Heart left ventricle (tissue), 16 donors: ENCODE data around the gene ATG2A. TPM values are rescaled to one million over a fixed set of nuclear protein-coding genes. Genes with fewer than 3 reads are reported as not detected.
A peak's percentile ranks its signal among the peaks of the same experiment; 100 is the strongest.

Experiments used
- ATAC-seq, 4 donors: fragments of 200-7000 bp; cut with Tn5 transposase; one replicate each; pipeline ENCODE4 v1.9.1; 2020 to 2022; ENCODE audit warnings: moderate library complexity in 4 of 4, mild to moderate bottlenecking in 3 of 4, moderate number of reproducible peaks in 1 of 4
- DNase-seq, 5 donors: peaks; one replicate each; pipeline ENCODE4 v3.0.0-alpha.2; 2020
- H3K27ac ChIP-seq, 12 donors: fragments of 200-600 bp; sonication (generic) in 4 of 12; one replicate each; pipeline versions ENCODE4 v1.5.0 to v1.8.0; 2016 to 2022; ENCODE audit warnings: mild to moderate bottlenecking in 2 of 12
- H3K27me3 ChIP-seq, 9 donors: fragments of 200-600 bp; sonication (generic) in 2 of 9; one replicate each; pipeline versions ENCODE4 v1.5.1 to v1.8.0; 2016 to 2022; ENCODE audit warnings: mild to moderate bottlenecking in 3 of 9
- H3K36me3 ChIP-seq, 9 donors: fragments of 200-600 bp; sonication (generic) in 2 of 9; one replicate each; pipeline versions ENCODE4 v1.5.0 to v1.8.0; 2018 to 2022; ENCODE audit warnings: mild to moderate bottlenecking in 2 of 9
- H3K4me1 ChIP-seq, 12 donors: fragments of 200-600 bp; sonication (generic) in 4 of 12; one replicate each; pipeline versions ENCODE4 v1.5.0 to v1.8.0; 2016 to 2022; ENCODE audit warnings: mild to moderate bottlenecking in 3 of 12
- H3K4me3 ChIP-seq, 12 donors: fragments of 200-600 bp; sonication (generic) in 4 of 12; one replicate each; pipeline versions ENCODE4 v1.5.0 to v1.8.0; 2017 to 2022; ENCODE audit warnings: mild to moderate bottlenecking in 9 of 12, moderate library complexity in 4 of 12
- H3K9me3 ChIP-seq, 12 donors: fragments of 200-600 bp; sonication (generic) in 4 of 12; one replicate each; pipeline versions ENCODE4 v1.5.0 to v1.8.0; 2016 to 2022; ENCODE audit warnings: mild to moderate bottlenecking in 1 of 12
- POLR2A ChIP-seq, 2 donors: fragments of 450-650 bp; IDR thresholded peaks; one replicate each; pipeline ENCODE4 v1.6.1; 2017; ENCODE audit warnings: antibody characterized with exemption in 2 of 2, mild to moderate bottlenecking in 2 of 2, moderate library complexity in 2 of 2
- WGBS, 4 donors: extraction: QIAGEN DNeasy Blood & Tissue Kit in 2 of 4; methylation state at CpG; one replicate each; pipeline versions ENCODE4 v1.1.5 to v1.1.7; 2013 to 2018; 5-methylcytosine and 5-hydroxymethylcytosine counted together
- intact Hi-C, 10 donors: fragments of 100-400 bp; cut with DNase I; formaldehyde crosslinking; loops; one replicate each; pipeline versions ENCODE4 v1.11.1 to v1.14.2; 2022
- polyA plus RNA-seq, 2 donors: library from polyadenylated mRNA; stranded (reverse); fragments of 200-250 nt; gene quantifications; one replicate each; pipeline ENCODE4 v1.2.3, GENCODE V29; 2013
- total RNA-seq, 9 donors: library from RNA; depleted of rRNA in 2 of 9; stranded (reverse); fragments of >200 nt in 2 of 9; fragmentation: NEBNext Ultra II Directional in 3 of 9; extraction: Animal tissue kit (Norgen Biotek cat#: 25700) in 3 of 9; gene quantifications; one replicate each; pipeline versions ENCODE4 v1.1.0 to v1.2.4, GENCODE V29; 2016 to 2023
- TF ChIP-seq, protein P1 (sequence below), 12 donors: fragments of 200-600 bp; sonication (generic) in 4 of 12; IDR thresholded peaks; one replicate each; pipeline versions ENCODE4 v1.5.0 to v1.8.0; 2018 to 2022; ENCODE audit warnings: antibody characterized with exemption in 12 of 12, mild to moderate bottlenecking in 5 of 12
- donor health status: ischemic (EF 13 %, LVEDD 7.1; RV severe dilation, severe dysfunction).
- donor health status: healthy with polysubstance abuse.
- donor health status: DM: no; HTN: yes; CAD: no.
- donor health status: DM: no; HTN: no; CAD: no.
- donor health status: ischemic (EF 25% LVEDD 6.9; RV normal size, moderate dysfunction).
- donor health status: ischemic (EF 25% LVEDD 5.7; RV mildly dilated, moderate dysfunction).
- donor health status: healthy.
- donor health status: DM: yes; HTN: yes; CAD: no.
- donor health status: ischemic (EF 35%, LVEDD 5.7; RV mildly dilated, moderate dysfunction).
- donor health status: nonischemic (EF 11% LVEDD 7.7; RV severe dilation, severe dysfunction).
- donor health status: DM: yes; HTN: yes; CAD: no.
- donor health status: PGD.
- donor health status: ischemic (EF 29% LVEDD 5.4; RV normal size, mild dysfunction).
- donor health status: nonischemic (EF 23%, LVEDD 6.1; RV moderate dilation, normal function).

ATG2A gene
- total and polyA plus RNA-seq, 11 donors = 11.4 to 38.5 (median 16.1) TPM

DNA sequence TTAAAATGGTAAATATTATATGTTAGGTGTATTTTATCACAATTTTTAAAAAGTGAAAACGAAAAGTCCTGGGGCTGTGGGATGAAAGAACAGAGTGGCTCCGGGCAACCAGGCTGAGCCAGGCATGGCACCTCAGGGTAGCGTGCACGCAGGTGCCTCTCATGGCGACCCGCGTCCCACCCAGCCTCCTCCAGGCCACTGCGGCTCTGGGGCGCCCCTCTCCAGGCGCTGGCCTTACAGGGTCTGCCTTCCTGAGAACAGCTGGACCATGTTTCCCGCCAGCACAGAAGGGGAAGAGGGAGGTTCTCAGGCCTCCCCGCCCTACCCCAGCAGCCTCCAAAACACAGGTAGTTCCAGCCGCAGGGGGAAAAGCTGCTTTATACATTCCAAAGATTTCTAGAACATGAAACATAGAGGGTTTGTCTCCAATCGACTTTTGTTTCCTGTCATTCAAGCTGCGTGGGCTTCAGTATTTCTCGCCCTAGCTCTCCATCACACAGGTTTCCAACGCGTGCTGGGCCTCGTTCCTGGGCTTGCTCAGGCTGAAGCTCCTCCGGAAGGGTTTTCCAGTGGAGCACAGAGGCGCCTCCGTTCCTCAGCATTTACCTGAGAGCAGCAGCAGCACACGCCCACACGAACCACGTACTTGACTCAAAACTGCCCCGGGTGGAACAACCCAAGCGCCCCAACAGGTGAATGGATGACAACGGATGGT lies 49.1 kb downstream of the ATG2A start:
- Histone ChIP-seq H3K4me1 (peaks cover 60 to 99% (median 89%) of the 10 kb centered on the region in 12 donors), H3K4me3 (no peak overlapping the region), H3K27ac (peak overlapping the region in 11 of 12 donors; percentile 73 to 93 (median 80)), H3K27me3 (no peaks in the 10 kb centered on the region), H3K9me3 (no peaks in the 10 kb centered on the region), H3K36me3 (peaks cover 0 to 49% (median 24%) of the 10 kb centered on the region in 9 donors)
- no peak for TF ChIP-seq POLR2A (IDR thresholded peaks at IDR 0.05)
- TF ChIP-seq, protein P1, sequence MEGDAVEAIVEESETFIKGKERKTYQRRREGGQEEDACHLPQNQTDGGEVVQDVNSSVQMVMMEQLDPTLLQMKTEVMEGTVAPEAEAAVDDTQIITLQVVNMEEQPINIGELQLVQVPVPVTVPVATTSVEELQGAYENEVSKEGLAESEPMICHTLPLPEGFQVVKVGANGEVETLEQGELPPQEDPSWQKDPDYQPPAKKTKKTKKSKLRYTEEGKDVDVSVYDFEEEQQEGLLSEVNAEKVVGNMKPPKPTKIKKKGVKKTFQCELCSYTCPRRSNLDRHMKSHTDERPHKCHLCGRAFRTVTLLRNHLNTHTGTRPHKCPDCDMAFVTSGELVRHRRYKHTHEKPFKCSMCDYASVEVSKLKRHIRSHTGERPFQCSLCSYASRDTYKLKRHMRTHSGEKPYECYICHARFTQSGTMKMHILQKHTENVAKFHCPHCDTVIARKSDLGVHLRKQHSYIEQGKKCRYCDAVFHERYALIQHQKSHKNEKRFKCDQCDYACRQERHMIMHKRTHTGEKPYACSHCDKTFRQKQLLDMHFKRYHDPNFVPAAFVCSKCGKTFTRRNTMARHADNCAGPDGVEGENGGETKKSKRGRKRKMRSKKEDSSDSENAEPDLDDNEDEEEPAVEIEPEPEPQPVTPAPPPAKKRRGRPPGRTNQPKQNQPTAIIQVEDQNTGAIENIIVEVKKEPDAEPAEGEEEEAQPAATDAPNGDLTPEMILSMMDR (IDR thresholded peaks at IDR 0.05) = no peak
- 69 to 83% (median 77%) methylated on average over 28 of the region's 28 CpGs for WGBS, 4 donors
- intact Hi-C loops = loop anchor here in 1 of 10 donors (2.0 kb wide), 1 partner anchor 19 kb away; no protein-coding TSS in a partner anchor
- DNase-seq (peak in 1 of 5 donors; percentile 23), ATAC-seq (no peak)

DNA sequence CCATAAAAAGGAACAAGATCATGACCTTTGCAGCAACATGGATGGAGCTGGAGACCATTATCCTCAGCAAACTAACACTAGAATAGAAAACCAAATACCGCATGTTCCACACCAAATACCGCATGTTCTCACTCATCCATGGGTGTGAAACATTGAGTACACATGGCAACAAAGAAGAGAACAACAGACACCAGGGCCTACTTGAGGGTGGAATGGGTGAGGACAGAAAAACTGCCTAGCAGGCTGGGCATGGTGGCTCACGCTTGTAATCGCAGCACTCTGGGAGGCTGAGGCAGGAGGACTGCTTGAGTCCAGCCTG lies 50.9 kb downstream of the ATG2A start:
- Histone ChIP-seq H3K4me3 (no peak overlapping the region), H3K4me1 (peaks cover 55 to 99% (median 86%) of the 10 kb centered on the region in 12 donors), H3K9me3 (no peaks in the 10 kb centered on the region), H3K27me3 (no peaks in the 10 kb centered on the region), H3K36me3 (peaks cover 0 to 32% (median 6%) of the 10 kb centered on the region in 9 donors), H3K27ac (peak overlapping the region in 11 of 12 donors; percentile 87 to 99 (median 93))
- intact Hi-C loops = no loop called here
- DNase-seq (no peak), ATAC-seq (no peak)
- TF ChIP-seq, protein P1 (IDR thresholded peaks at IDR 0.05) = no peak
- no peak for TF ChIP-seq POLR2A (IDR thresholded peaks at IDR 0.05)
- 92 to 97% (median 94%) methylated on average over 4 of the region's 4 CpGs for WGBS, 4 donors

GRCh38 chr11:64865286-64866172 lies 51.5 kb downstream of the ATG2A start:
- WGBS, 4 donors = 43 to 66% (median 58%) methylated on average over 14 to 15 of the region's 15 CpGs
- H3K27me3 ChIP-seq = no peaks in the 10 kb centered on the region
- H3K36me3 ChIP-seq = peaks cover 0 to 27% (median 4%) of the 10 kb centered on the region in 9 donors
- H3K4me1 ChIP-seq = peaks cover 51 to 99% (median 81%) of the 10 kb centered on the region in 12 donors
- H3K9me3 ChIP-seq = no peaks in the 10 kb centered on the region
- intact Hi-C loops = no loop called here
- H3K27ac ChIP-seq = peak overlapping the region; percentile 77 to 99 (median 92)
- ATAC-seq (peak in 3 of 4 donors; percentile 2 to 19 (median 5)), DNase-seq (peak in 1 of 5 donors; percentile 54)
- TF ChIP-seq POLR2A (IDR thresholded peaks at IDR 0.05) = no peak
- TF ChIP-seq, protein P1 (IDR thresholded peaks at IDR 0.05) = no peak
- H3K4me3 ChIP-seq = peak overlapping the region in 8 of 12 donors; percentile 8 to 34 (median 23)
